PC-3 (cell line): ENCODE data around the gene UPF2. TPM values are rescaled to one million over a fixed set of nuclear protein-coding genes. Genes with fewer than 3 reads are reported as not detected.

ENCODE experiments used
- ATAC-seq: fragments of 200-7000 bp; cut with Tn5 transposase; 2 replicates; pipeline ENCODE4 v1.9.1; 2020; ENCODE audit warnings: mild to moderate bottlenecking, moderate library complexity
- BruUV-seq: library from RNA; stranded (reverse); fragments of 400-500 nt; replicated peaks from 2 replicates; lab custom pipeline; 2021; lab: Mats Ljungman, UMichigan
- CTCF ChIA-PET: fragments of 300-600 bp; sonication (Branson Sonifier 250); formaldehyde crosslinking; loops from one replicate; lab custom pipeline; 2022; ENCODE audit warnings: antibody characterized with exemption; lab: Charles Lee
- POLR2A ChIA-PET: fragments of 300-600 bp; sonication (Branson Sonifier 250); formaldehyde crosslinking; loops from one replicate; lab custom pipeline; 2022; ENCODE audit warnings: antibody characterized with exemption; ENCODE audit not compliant: unreplicated experiment; lab: Charles Lee
- DNase-seq: peaks from one replicate; pipeline ENCODE4 v3.0.0-alpha.2; 2015
- H2AFZ ChIP-seq: fragments of 300-600 bp; sonication (generic); 2 replicates; pipeline ENCODE4 v1.6.0; 2016; ENCODE audit warnings: antibody characterized with exemption, low read length
- H3F3A ChIP-seq: fragments of 300-600 bp; sonication (generic); one replicate; pipeline ENCODE4 v1.6.0; 2017; ENCODE audit warnings: antibody characterized with exemption, low read length, control low read depth, mild to moderate bottlenecking; ENCODE audit not compliant: unreplicated experiment
- H3K27ac ChIP-seq: fragments of 300-600 bp; sonication (generic); 2 replicates; pipeline ENCODE4 v1.5.1; 2016; ENCODE audit warnings: mild to moderate bottlenecking, low read length
- H3K27me3 ChIP-seq: fragments of 300-600 bp; sonication (generic); 2 replicates; pipeline ENCODE4 v1.6.1; 2016; ENCODE audit warnings: low read length, mixed read lengths
- H3K36me3 ChIP-seq: fragments of 300-600 bp; sonication (generic); 2 replicates; pipeline ENCODE4 v1.6.1; 2016; ENCODE audit warnings: low read depth, mixed run types, low read length, mixed read lengths
- H3K4me1 ChIP-seq: fragments of 300-600 bp; sonication (generic); 2 replicates; pipeline ENCODE4 v1.5.1; 2016; ENCODE audit warnings: low read length; ENCODE audit not compliant: insufficient read depth
- H3K4me2 ChIP-seq: fragments of 300-600 bp; sonication (generic); 2 replicates; pipeline ENCODE4 v1.6.0; 2016; ENCODE audit warnings: low read length
- H3K4me3 ChIP-seq: fragments of 300-600 bp; sonication (generic); 2 replicates; pipeline ENCODE4 v1.5.1; 2016; ENCODE audit warnings: mild to moderate bottlenecking, low read length, mixed read lengths
- H3K79me2 ChIP-seq: fragments of 300-600 bp; sonication (generic); 2 replicates; pipeline ENCODE4 v1.6.1; 2017; ENCODE audit warnings: low read length, mixed read lengths
- H3K9ac ChIP-seq: fragments of 300-600 bp; sonication (generic); 2 replicates; pipeline ENCODE4 v1.6.0; 2016; ENCODE audit warnings: mild to moderate bottlenecking, low read length
- H3K9me2 ChIP-seq: fragments of 300-600 bp; sonication (generic); replicated peaks from 2 replicates; pipeline ENCODE4 v1.6.1; 2016; ENCODE audit warnings: mixed run types, low read length, mixed read lengths
- H3K9me3 ChIP-seq: fragments of 300-600 bp; sonication (generic); 2 replicates; pipeline ENCODE4 v1.6.1; 2016; ENCODE audit warnings: low read length, mixed read lengths
- H4K20me1 ChIP-seq: fragments of 300-600 bp; sonication (generic); 2 replicates; pipeline ENCODE4 v1.6.1; 2016; ENCODE audit warnings: low read length, mixed read lengths
- CTCF ChIP-seq: fragments of 300-600 bp; sonication (generic); conservative IDR thresholded peaks from 2 replicates; pipeline ENCODE4 v1.5.1; 2017; ENCODE audit warnings: antibody characterized with exemption, low read depth, mild to moderate bottlenecking, low read length
- EZH2 ChIP-seq: fragments of 300-600 bp; sonication (generic); IDR thresholded peaks from one replicate; pipeline ENCODE4 v1.6.1; 2017; ENCODE audit warnings: antibody characterized with exemption, mild to moderate bottlenecking, low read length; ENCODE audit not compliant: unreplicated experiment
- EZH2phosphoT487 ChIP-seq: fragments of 300-600 bp; sonication (generic); IDR thresholded peaks from 2 replicates; pipeline ENCODE4 v1.6.1; 2018; ENCODE audit warnings: mild to moderate bottlenecking, antibody characterized with exemption, low read length, borderline replicate concordance
- intact Hi-C: fragments of 100-400 bp; cut with micrococcal nuclease; formaldehyde crosslinking; loops from 2 replicates; pipeline ENCODE4 v1.9.0; 2023
- total RNA-seq: library from RNA; depleted of rRNA; stranded (reverse); fragments of >200 nt; gene quantifications from 2 replicates; pipeline ENCODE4 v1.2.3, GENCODE V29; 2014

UPF2 gene
- total RNA-seq, 1 experiment from 2014 or later, result 12.0 TPM

GRCh38 chr10:11993834-11994468, 48.7 kb downstream of the UPF2 start:
- no peaks in the 10 kb centered on the region for H3K27me3 ChIP-seq
- H3K27ac ChIP-seq, result no peak overlapping the region
- H3K4me2 ChIP-seq, result no peak overlapping the region
- intact Hi-C loops, result no loop called here
- no peaks in the 10 kb centered on the region for H3K9me2 ChIP-seq
- no peak overlapping the region for H3K9ac ChIP-seq
- CTCF ChIA-PET, result no interaction called here
- no peaks in the 10 kb centered on the region for H3K79me2 ChIP-seq
- no peaks in the 10 kb centered on the region for H3K9me3 ChIP-seq
- TF ChIP-seq CTCF, result no peak
- no peak for TF ChIP-seq EZH2phosphoT487
- no peak for TF ChIP-seq EZH2
- ATAC-seq (no peak), DNase-seq (no peak)
- H2AFZ ChIP-seq, result no peak overlapping the region
- no TSS peak for BruUV-seq
- no peaks in the 10 kb centered on the region for H3K4me1 ChIP-seq
- H3F3A ChIP-seq, result no peaks in the 10 kb centered on the region
- no peaks in the 10 kb centered on the region for H4K20me1 ChIP-seq
- H3K36me3 ChIP-seq, result no peaks in the 10 kb centered on the region
- no peak overlapping the region for H3K4me3 ChIP-seq
- POLR2A ChIA-PET, result no interaction called here

GRCh38 chr10:11988924-11989323, 53.7 kb downstream of the UPF2 start:
- ChIA-PET POLR2A (no interaction called here), CTCF (no interaction called here)
- DNase-seq, result no peak
- Histone ChIP-seq H3K4me1 (peaks cover 5% of the 10 kb centered on the region; the same call in 1 of the 2 replicates), H3K27ac (no peak overlapping the region), H3K27me3 (no peaks in the 10 kb centered on the region), H3K4me3 (no peak overlapping the region), H2AFZ (no peak overlapping the region), H3K36me3 (no peaks in the 10 kb centered on the region; the same call in 1 of the 2 replicates), H3F3A (no peaks in the 10 kb centered on the region), H3K9me2 (no peaks in the 10 kb centered on the region), H3K9ac (no peak overlapping the region), H3K79me2 (no peaks in the 10 kb centered on the region), H3K4me2 (no peak overlapping the region), H3K9me3 (no peaks in the 10 kb centered on the region), H4K20me1 (no peaks in the 10 kb centered on the region)
- intact Hi-C loops, result loop anchor here (10.0 kb wide), 1 partner anchor 114 kb away; no protein-coding TSS in a partner anchor
- no peak for ATAC-seq
- BruUV-seq, result no TSS peak
- TF ChIP-seq EZH2 (no peak), CTCF (no peak), EZH2phosphoT487 (no peak)

DNA sequence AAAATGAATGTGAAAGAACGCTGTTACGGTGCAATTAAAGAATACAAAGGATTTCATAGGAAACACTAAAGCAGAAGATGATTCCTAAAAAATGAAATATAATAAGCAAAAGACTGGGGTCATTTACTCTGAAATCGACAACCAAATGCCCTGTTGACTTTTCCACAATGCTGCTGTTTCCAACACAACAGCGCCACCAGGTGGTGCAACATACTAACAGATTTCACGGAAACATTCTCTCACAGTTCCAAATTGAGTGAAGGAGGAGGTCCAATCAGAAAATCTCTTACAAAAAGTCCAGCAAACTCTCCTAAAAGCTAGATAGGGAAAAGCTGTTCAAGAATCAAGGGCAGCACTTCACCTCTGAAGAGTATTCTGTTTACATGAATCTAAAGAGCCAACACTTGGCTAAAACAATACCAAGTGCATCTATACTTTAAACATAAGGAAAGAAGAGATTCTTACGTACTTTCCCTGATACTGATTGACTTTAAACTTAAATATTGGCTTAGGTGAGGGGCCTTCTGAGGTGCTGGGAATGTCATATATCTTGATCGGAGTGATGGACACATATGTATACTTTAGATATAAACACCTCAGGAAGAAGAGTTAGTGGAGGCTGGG, 55.9 kb downstream of the UPF2 start:
- no peak overlapping the region for H3K4me3 ChIP-seq
- ATAC-seq (peak; percentile 62), DNase-seq (peak; percentile 76)
- intact Hi-C loops, result loop anchor here (1.0 to 10.0 kb wide), 2 partner anchors 112 to 204 kb away; no protein-coding TSS in a partner anchor
- no peaks in the 10 kb centered on the region; the same call in 1 of the 2 replicates for H3K36me3 ChIP-seq
- no peak overlapping the region for H2AFZ ChIP-seq
- TF ChIP-seq EZH2phosphoT487, result no peak
- TF ChIP-seq CTCF, result peak; percentile 82
- TF ChIP-seq EZH2, result no peak
- POLR2A ChIA-PET, result interaction anchor here (0.6 kb wide), 1 partner anchor 146 kb away, joined by 3 read pairs; no protein-coding TSS in a partner anchor
- H3K4me1 ChIP-seq, result peaks cover 5% of the 10 kb centered on the region; the same call in 1 of the 2 replicates
- BruUV-seq, result no TSS peak
- H3K9me3 ChIP-seq, result no peaks in the 10 kb centered on the region
- peak overlapping the region; percentile 58 for H3K27ac ChIP-seq
- peak overlapping the region; percentile 35 for H3K9ac ChIP-seq
- CTCF ChIA-PET, result interaction anchor here (0.5 to 1.4 kb wide), 8 partner anchors 15 to 204 kb away, joined by 3 to 10 read pairs (median 4); no protein-coding TSS in a partner anchor
- H3K4me2 ChIP-seq, result peak overlapping the region; percentile 37
- H3F3A ChIP-seq, result no peaks in the 10 kb centered on the region
- H3K79me2 ChIP-seq, result no peaks in the 10 kb centered on the region
- no peaks in the 10 kb centered on the region for H3K27me3 ChIP-seq
- H4K20me1 ChIP-seq, result no peaks in the 10 kb centered on the region
- H3K9me2 ChIP-seq, result no peaks in the 10 kb centered on the region
